Stimulated activated CD4-positive, alpha-beta T cell treated with anti-CD3 and anti-CD28 coated beads, Interleukin-15, amount 100 ng/mL, for 48 hours (primary cell): ENCODE results near the gene SLC39A10.
"Not testable (repeated sequence)": the region's sequence is repeated elsewhere in the genome, so short reads cannot be mapped to it uniquely, and the experiment has no call there.

ENCODE experiments used
- DNase-seq, 2 donors: peaks; one replicate each; pipeline ENCODE4 v3.0.0-alpha.2; 2020; ENCODE audit warnings: low read depth in 2 of 2

Gene SLC39A10

DNA sequence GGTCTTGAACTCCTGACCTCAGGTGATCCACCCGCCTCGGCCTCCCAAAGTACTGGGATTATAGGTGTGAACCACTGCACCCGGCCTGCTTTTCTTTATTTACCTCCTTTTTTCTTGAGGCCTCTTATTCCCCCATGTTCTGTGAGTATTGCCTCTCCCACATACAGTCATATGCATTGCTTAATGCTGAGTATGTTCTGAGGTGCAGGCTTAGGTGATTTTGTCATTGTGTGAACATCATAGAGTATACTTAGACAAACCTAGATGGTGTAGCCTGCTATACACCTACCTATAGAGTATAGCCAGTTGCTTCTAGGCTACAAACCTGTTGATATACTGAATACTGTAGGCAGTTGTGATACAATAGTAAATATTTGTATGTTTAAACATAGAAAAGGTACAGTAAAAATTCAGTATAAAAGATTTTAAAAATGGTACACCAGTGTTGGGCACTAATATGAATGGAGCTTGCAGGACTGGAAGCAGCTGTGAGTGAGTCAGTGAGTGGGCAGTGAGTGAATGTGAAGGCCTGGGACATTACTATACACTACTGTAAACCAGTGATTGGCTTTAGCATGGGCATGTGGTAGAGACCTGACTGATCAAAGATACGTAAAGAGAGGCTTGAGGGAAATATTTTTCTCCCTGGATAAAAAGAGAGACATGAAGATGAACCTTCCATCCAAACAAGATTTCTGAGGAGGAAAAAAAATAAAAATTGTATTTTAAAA, 17.6 kb downstream of the SLC39A10 start:
- DNase-seq: no peak

GRCh38 chr2:195675783-195676427, 18.9 kb downstream of the SLC39A10 start:
- no peak for DNase-seq

- no peak for DNase-seq
These were observed 20.3 kb downstream of the SLC39A10 start for GRCh38 chr2:195677290-195677689.

DNA sequence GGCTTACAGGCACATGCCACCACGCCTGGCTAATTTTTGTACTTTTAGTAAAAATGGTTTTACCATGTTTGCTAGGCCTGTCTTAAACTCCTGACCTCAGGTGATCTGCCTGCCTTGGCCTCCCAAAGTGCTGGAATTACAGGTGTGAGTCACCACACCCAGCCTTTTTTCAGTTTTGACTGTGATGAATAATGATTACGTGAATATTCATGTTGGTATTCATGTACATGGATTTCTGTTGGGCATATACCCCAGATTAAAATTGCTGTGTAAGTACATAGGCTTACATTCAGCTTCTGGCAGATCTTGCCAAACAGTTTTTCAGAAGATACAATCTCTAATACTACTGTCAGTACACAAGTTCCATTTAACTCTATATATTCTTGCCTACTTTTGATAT, 20.9 kb downstream of the SLC39A10 start:
- DNase-seq: no peak

- no peak for DNase-seq
These were observed 25.1 kb downstream of the SLC39A10 start for GRCh38 chr2:195682077-195682476.

DNA sequence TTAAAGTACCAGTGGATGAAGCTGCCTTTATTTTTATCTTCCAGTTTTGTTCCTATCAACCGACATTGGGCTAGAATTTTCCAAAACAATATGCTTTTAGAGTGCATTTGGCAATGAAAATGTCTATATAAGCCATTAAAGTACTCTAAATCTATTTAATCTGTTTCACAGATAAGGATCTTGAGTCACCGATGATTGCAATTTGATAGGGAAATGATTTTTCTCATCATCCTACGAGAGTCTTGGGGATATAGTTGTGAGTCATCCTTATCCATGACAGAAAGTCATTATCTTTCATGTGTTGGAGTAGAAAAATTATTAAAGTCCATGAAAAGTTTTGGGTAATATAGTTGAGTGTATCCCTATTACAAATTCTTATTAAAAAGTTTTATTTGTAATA, 26.1 kb downstream of the SLC39A10 start:
- no peak for DNase-seq

DNA sequence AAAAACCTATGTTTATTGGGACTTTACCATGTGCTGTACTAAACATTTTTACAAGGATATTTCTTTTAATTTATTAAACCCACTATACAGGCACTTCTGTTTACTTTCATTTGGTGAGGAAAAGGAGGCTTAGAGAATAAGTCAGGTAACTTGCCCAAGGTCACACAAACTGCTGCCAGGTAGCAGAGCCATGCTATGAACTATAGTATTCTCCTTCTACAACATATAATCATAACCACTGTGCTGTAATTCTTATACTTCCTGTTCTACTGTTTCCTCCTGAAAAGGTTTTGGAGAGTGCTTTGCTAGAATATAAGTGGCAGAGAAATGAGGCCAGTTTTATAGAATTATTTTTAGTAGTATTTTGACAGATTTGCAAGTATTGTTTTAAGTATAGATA, 29.5 kb downstream of the SLC39A10 start:
- DNase-seq: no peak

- DNase-seq: no peak
These were observed 30.5 kb downstream of the SLC39A10 start for GRCh38 chr2:195687320-195688086.

DNA sequence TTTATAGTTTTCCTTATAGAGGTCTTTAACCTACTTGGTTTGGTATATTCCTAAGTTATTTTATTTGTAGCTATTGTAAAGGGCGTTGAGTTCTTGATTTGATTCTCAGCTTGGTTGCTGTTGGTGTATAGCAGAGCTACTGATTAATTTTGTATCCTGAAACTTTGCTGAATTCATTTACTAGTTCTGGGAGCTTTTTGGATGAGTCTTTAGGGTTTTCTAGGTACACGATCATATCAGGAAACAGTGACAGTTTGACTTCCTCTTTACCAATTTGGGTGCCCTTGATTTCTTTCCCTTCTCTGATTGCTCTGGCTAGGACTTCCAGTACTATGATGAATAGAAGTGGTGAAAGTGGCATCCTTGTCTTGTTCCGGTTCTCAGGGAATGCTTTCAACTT, 35.5 kb downstream of the SLC39A10 start:
- DNase-seq: not testable (repeated sequence)

DNA sequence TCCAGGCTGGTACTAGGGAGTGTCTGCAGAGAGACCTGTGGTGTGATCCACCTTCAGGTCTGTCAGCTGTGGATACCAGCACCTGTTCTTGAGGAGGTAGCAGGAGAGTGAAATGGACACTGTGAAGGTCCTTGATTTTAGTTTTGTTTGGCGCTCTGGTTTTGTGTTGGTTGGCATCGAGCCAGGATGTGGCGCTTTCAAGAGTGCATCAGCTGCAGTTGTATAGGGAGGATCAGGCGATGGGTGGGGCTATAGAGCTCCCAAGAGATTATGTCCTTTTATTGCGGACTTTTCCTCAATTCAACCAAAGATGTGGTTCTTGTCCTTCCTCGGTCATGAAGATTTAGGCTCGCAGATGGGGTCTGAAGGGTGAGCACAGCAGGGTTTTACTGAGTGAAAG, 37.5 kb downstream of the SLC39A10 start:
- DNase-seq: no peak

DNA sequence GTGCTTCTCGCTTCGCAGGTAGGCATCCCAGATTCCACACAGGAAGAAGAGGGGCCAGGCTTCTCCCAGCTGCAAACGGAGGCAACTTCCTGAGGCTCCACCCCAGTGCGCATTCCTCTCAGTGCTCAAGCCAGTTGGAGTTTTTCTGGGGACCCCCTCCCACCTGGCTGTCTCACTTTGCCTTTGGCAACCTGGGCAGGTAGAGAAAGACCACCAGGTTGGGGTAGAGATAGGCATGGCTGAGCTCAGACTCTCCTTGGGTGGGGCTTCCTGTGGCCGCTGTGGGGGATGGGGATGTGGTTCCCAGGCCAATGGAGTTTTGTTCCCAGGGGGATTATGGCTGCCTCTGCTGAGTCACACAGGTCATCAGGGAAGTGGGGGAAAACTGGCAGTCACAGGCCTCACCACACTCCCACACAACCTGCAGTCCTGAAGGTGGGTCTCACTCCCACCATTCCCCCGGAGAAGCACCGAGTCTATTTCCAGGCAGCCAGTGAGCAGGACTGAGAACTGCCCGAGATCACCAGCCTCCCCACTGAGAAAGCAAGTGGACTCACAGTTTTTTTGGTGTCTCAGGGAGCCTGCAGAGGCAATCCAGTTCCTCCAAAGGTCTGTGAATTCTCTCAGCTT, 38.1 kb downstream of the SLC39A10 start:
- no peak for DNase-seq

GRCh38 chr2:195696012-195696411, 39.0 kb downstream of the SLC39A10 start:
- no peak for DNase-seq

- no peak for DNase-seq
These were observed 40.7 kb downstream of the SLC39A10 start for GRCh38 chr2:195697681-195698220.

- no peak for DNase-seq
These were observed 43.5 kb downstream of the SLC39A10 start for GRCh38 chr2:195700480-195700879.

DNA sequence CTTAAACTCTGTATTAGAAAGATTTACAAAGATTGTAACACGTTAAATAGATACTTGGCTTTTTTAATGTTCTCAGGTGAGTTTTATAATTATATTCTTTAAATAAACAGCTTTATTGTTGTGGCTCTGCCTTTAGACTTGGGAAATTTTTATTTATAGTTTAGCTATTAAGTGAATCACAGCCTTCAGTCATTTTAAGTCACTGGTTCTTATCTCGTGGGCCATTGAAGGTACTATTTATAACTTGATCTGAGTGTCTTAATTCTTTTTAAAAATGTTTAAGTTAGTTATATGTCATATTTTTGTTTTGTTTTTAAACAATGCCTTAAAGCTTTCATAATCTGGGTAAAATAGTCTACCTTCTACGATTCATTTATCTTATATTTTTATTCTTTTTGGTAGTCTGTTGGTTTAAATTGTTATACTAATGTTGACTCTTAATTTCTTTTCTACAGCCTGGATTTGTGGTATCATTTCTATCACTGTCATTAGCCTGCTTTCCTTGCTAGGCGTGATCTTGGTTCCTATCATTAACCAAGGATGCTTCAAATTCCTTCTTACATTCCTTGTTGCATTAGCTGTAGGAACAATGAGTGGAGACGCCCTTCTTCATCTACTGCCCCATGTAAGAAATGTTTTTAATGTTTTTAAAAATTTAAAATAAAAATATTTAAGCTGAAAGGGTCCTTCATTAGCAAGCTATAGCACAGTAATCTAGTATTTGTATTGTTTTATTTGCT, 49.3 kb downstream of the SLC39A10 start:
- no peak for DNase-seq

GRCh38 chr2:195709901-195710806, 53.1 kb downstream of the SLC39A10 start:
- DNase-seq: no peak

DNA sequence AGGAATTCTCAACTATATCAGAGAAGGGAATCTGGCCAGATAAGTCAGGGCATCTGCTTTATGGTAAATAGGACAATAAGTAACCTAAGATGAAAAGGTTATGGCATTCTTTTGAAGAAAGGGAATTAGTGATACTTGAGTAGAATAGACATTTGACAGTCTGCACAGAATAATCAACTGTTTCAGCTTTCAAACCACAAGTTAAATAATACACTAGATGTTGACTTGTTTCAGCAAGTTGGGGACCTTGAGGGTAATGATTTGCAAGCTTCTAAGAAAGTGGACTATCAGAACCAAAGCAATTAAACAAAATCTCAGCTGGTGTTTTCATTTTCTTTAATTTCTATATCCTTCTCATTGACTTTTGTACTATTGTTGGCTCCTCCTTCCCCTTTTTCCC, 54.5 kb downstream of the SLC39A10 start:
- no peak for DNase-seq

DNA sequence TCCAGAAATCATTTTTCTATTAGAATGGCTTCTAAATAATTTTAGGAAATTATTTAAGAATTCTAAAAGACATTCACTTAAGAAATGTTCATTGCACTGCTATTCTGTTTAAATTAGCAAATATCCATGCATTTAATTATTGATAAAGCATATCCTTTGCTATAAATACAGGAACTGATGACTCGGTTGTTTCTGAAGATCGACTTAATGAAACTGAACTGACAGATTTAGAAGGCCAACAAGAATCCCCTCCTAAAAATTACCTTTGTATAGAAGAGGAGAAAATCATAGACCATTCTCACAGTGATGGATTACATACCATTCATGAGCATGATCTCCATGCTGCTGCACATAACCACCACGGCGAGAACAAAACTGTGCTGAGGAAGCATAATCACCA, 59.4 kb downstream of the SLC39A10 start:
- no peak for DNase-seq

DNA sequence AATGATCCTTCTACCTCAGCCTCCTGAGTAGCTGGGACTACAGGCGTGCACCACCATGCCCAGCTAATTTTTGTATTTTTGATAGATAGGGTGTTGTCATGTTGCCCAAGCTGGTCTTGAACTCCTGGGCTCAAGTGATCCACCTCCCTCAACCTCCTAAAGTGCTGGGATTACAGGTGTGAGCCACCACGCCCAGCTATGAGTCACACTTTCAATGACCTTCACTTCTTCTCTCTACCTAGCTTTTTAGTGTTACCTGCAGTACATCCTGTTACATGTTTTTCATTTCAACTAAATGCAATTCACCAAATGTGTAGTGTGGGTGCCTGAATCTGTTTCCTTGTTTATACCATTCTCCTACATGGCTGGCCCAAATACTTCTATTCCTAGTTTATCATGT, 64.0 kb downstream of the SLC39A10 start:
- DNase-seq: no peak

DNA sequence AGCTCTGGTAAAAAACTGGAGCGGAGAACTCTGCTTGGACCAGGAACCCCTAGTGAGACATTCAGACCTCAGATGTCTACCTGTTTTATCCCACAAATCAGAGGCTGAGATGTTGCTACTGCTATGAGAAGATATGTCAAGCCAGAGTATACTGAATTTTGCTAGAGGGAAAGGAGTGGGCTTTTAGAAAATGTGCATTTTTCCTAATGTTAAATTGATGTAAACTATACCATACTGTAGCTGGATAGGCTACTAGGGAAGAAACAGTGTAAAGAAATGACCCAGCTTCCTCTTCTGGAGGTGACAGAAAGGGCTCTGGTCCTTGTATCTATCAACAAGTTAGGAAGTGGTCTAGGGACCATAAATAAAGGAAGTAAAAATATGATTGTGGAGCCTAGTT, 65.0 kb downstream of the SLC39A10 start:
- no peak for DNase-seq
